ENCODE results near the gene STAU1.
"Not testable (repeated sequence)": the region's sequence is repeated elsewhere in the genome, so short reads cannot be mapped to it uniquely, and the experiment has no call there.

STAU1 gene

DNA sequence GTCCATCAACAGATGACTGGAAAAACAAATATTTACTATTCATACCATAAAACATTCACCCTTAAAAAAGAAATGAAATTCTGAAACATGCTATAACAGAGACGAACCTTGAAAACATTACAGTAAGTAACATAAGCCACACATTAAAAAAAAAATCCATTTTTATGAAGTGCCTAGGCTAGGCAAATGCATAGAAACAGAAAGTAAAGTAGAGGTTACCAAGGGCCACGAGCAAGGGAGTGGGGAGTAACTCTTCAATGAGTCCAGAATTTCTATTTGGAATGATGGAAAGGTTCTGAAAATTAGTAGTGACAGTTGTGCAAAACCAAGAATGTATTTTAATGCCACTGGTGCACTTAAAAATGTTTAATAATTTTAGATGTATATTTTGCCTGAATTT lies 47.7 kb downstream of the STAU1 start:
- H3K27me3 ChIP-seq = no peaks in the 10 kb centered on the region
- H3K4me1 ChIP-seq (ENCODE audit: control insufficient read depth in 1 of 2, insufficient read depth in 1 of 2, low read depth in 1 of 2, low read length in 1 of 2) = no peaks in the 10 kb centered on the region
- H3K36me3 ChIP-seq = peaks cover 45% of the 10 kb centered on the region
- TF ChIP-seq, protein P1, sequence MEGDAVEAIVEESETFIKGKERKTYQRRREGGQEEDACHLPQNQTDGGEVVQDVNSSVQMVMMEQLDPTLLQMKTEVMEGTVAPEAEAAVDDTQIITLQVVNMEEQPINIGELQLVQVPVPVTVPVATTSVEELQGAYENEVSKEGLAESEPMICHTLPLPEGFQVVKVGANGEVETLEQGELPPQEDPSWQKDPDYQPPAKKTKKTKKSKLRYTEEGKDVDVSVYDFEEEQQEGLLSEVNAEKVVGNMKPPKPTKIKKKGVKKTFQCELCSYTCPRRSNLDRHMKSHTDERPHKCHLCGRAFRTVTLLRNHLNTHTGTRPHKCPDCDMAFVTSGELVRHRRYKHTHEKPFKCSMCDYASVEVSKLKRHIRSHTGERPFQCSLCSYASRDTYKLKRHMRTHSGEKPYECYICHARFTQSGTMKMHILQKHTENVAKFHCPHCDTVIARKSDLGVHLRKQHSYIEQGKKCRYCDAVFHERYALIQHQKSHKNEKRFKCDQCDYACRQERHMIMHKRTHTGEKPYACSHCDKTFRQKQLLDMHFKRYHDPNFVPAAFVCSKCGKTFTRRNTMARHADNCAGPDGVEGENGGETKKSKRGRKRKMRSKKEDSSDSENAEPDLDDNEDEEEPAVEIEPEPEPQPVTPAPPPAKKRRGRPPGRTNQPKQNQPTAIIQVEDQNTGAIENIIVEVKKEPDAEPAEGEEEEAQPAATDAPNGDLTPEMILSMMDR (IDR thresholded peaks at IDR 0.05) = no peak
- H3K4me3 ChIP-seq (ENCODE audit: low read depth in 1 of 2, low read length in 1 of 2) = no peak overlapping the region
- H3K9me3 ChIP-seq = no peaks in the 10 kb centered on the region
- no peak overlapping the region for H3K27ac ChIP-seq

GRCh38 chr20:49138431-49138830 lies 49.7 kb downstream of the STAU1 start:
- Histone ChIP-seq H3K9me3 (no peaks in the 10 kb centered on the region), H3K4me1 (ENCODE audit: control insufficient read depth in 1 of 2, insufficient read depth in 1 of 2, low read depth in 1 of 2, low read length in 1 of 2) (no peaks in the 10 kb centered on the region), H3K27me3 (no peaks in the 10 kb centered on the region), H3K4me3 (ENCODE audit: low read depth in 1 of 2, low read length in 1 of 2) (no peak overlapping the region), H3K36me3 (peaks cover 50% of the 10 kb centered on the region), H3K27ac (no peak overlapping the region)
- TF ChIP-seq, protein P1 (IDR thresholded peaks at IDR 0.05) = no peak

- Histone ChIP-seq H3K9me3 (no peaks in the 10 kb centered on the region), H3K27ac (no peak overlapping the region), H3K4me3 (ENCODE audit: low read depth in 1 of 2, low read length in 1 of 2) (no peak overlapping the region), H3K36me3 (peaks cover 54% of the 10 kb centered on the region), H3K4me1 (ENCODE audit: control insufficient read depth in 1 of 2, insufficient read depth in 1 of 2, low read depth in 1 of 2, low read length in 1 of 2) (no peaks in the 10 kb centered on the region), H3K27me3 (no peaks in the 10 kb centered on the region)
- TF ChIP-seq, protein P1 (IDR thresholded peaks at IDR 0.05) = no peak
Observed at GRCh38 chr20:49136817-49137571, 51.1 kb downstream of the STAU1 start.

GRCh38 chr20:49134797-49135196 lies 53.3 kb downstream of the STAU1 start:
- H3K27ac ChIP-seq; H3K9me3 ChIP-seq; H3K27me3 ChIP-seq; H3K4me3 ChIP-seq (ENCODE audit: low read depth in 1 of 2, low read length in 1 of 2); H3K4me1 ChIP-seq (ENCODE audit: control insufficient read depth in 1 of 2, insufficient read depth in 1 of 2, low read depth in 1 of 2, low read length in 1 of 2): not testable (repeated sequence)
- peaks cover 56% of the 10 kb centered on the region for H3K36me3 ChIP-seq

DNA sequence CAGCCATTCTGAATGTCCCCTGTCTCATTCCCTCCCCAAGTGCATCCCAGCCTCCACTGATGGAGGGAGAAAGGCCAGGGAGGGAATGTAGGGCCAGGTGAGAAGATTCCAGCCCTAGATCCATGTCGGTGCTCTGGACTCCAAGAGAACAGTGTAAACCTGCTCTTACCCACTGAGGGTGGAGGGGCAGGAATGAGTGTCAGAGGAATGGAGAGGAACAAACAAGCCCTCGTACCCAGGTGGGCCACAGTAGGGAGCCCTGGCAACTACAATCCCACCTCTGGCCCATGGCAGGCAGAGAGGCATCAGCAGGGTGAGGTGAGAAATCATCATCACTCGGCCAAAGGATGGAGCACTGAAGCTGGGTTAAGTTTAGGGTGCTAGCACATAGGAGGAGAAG lies 54.6 kb downstream of the STAU1 start:
- no peaks in the 10 kb centered on the region for H3K27me3 ChIP-seq
- TF ChIP-seq, protein P1 (IDR thresholded peaks at IDR 0.05) = no peak
- H3K4me3 ChIP-seq (ENCODE audit: low read depth in 1 of 2, low read length in 1 of 2) = no peak overlapping the region
- H3K9me3 ChIP-seq = no peaks in the 10 kb centered on the region
- peaks cover 57% of the 10 kb centered on the region for H3K36me3 ChIP-seq
- H3K27ac ChIP-seq = no peak overlapping the region
- no peaks in the 10 kb centered on the region for H3K4me1 ChIP-seq (ENCODE audit: control insufficient read depth in 1 of 2, insufficient read depth in 1 of 2, low read depth in 1 of 2, low read length in 1 of 2)

DNA sequence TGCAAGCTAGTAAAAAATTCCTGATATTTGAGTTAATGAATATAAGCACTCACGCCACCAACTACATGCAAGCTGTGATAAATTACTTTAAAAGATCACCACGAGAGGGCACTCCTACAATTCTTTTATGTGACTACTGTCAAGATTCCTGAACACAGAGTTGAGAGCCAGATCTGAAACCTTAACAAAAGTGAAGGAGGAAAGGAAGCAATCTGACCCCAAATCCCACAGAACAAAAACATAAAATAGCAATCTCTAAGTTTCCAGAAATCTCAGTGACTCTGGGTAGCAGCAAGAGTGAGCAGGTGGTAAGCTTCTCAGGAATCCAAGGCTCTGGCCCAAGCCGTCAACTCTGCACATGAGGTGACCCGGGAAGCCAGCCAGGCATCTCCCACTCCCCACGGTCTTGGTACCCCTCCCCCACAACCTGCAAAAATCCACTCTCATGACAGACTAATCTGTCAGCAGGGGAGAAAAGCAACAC lies 55.1 kb downstream of the STAU1 start:
- TF ChIP-seq, protein P1 (IDR thresholded peaks at IDR 0.05) = no peak
- no peaks in the 10 kb centered on the region for H3K4me1 ChIP-seq (ENCODE audit: control insufficient read depth in 1 of 2, insufficient read depth in 1 of 2, low read depth in 1 of 2, low read length in 1 of 2)
- no peaks in the 10 kb centered on the region for H3K9me3 ChIP-seq
- no peaks in the 10 kb centered on the region for H3K27me3 ChIP-seq
- H3K4me3 ChIP-seq (ENCODE audit: low read depth in 1 of 2, low read length in 1 of 2) = no peak overlapping the region
- H3K36me3 ChIP-seq = peaks cover 61% of the 10 kb centered on the region
- H3K27ac ChIP-seq = no peak overlapping the region

All from neutrophil (primary cell).